NCI-H2107 (cell line): ENCODE data around the gene SHLD2.
"Not testable (repeated sequence)": the region's sequence is repeated elsewhere in the genome, so short reads cannot be mapped to it uniquely, and the experiment has no call there.

Experiments used
- DNase-seq: peaks from one replicate; lab custom pipeline; 2025; lab: John Stamatoyannopoulos, UW

The SHLD2 gene

GRCh38 chr10:87216120-87216519 is 121.1 kb downstream of the SHLD2 start:
- not testable (repeated sequence) for DNase-seq

GRCh38 chr10:87219370-87219769 is 124.4 kb downstream of the SHLD2 start:
- not testable (repeated sequence) for DNase-seq

GRCh38 chr10:87222789-87223188 is 127.8 kb downstream of the SHLD2 start:
- not testable (repeated sequence) for DNase-seq

- not testable (repeated sequence) for DNase-seq
Measured at GRCh38 chr10:87225148-87225547, 130.1 kb downstream of the SHLD2 start, which contains the start of gene NUTM2A. TSS of gene NUTM2A (plus strand) at chr10:87225448. CDS start at chr10:87225831, 383 bp downstream.

- DNase-seq: not testable (repeated sequence)
Measured at GRCh38 chr10:87228247-87228646, 133.2 kb downstream of the SHLD2 start.

GRCh38 chr10:87229211-87229610 is 134.2 kb downstream of the SHLD2 start:
- DNase-seq: not testable (repeated sequence)

- not testable (repeated sequence) for DNase-seq
Measured at GRCh38 chr10:87234854-87235253, 139.8 kb downstream of the SHLD2 start.

GRCh38 chr10:87237244-87237643 is 142.2 kb downstream of the SHLD2 start:
- DNase-seq: not testable (repeated sequence)

- DNase-seq: not testable (repeated sequence)
Measured at GRCh38 chr10:87239346-87239808, 144.4 kb downstream of the SHLD2 start.
